Measurements from ENCODE around the gene LMX1A. TPM values are rescaled to one million over a fixed set of nuclear protein-coding genes. Genes with fewer than 3 reads are reported as not detected.

Gene LMX1A
- total RNA-seq, 1 donor from 2014 or later = 0.32 TPM

DNA sequence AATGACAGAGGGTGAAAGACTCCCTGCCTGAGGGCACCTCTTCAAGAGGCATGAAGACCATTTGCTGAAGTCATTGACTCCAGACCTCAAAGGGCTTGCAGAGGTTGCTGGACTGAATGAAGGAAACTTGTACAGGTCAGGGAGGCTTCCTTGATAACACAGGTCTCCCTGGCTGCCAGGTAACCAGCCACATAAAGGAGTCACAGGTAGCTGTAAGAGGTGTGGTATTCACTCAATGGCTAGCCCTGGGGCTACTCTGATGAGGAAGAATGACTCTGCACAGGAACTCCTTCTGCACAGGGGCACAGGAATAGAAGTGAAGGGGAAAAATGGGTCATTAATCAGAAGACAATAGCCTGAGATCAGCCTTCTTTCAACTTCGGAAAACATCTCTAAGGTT is 187.5 kb downstream of the LMX1A start:
- DNase-seq (ENCODE audit: low spot score) = no peak

DNA sequence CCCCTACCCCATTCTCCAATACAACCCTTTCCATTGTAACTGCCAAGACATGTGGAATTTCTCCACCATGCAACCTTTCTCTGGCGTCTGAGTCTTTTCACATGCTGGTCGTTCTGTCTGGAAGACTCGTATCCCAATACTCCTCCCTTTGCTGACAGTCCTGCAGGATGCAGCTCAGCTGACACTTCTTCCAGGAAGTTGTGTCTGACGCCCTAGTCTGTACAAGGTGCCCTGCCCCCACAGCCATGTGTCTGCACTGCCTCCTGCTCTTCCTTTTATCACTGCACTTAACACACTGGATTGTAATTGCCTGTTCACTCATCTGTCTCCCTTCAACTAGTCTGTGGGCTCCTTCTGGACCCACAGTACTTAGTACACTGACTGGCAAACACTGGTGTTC is 188.0 kb downstream of the LMX1A start:
- DNase-seq (ENCODE audit: low spot score) = no peak

DNA sequence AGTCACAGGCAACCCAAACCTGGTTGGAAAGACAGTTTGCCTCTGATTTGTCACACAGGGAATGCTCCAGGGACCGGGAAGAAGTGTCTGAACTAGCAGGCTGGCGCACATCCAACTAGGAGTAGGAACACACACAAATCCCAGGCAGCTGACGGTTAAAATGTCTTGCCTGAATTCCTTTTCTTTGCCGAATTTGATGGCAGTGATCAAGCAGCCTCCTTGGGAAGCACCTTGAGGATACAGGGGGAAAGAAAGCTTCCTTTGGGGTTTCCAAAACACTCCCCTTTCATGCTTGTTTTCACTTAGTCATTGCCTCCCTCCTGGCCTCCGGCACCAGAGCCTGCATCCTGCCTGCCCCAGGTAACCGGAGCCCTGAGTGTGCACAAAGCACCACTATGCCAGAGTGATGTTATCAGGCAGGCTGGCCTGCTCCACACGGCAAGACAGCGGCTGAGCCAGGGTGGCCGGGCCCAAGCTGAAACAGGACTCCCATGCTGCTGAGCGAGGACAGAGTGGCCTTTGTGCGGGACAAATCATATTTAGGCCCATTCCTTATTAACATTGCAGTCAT is 193.8 kb downstream of the LMX1A start:
- DNase-seq (ENCODE audit: low spot score) = no peak

DNA sequence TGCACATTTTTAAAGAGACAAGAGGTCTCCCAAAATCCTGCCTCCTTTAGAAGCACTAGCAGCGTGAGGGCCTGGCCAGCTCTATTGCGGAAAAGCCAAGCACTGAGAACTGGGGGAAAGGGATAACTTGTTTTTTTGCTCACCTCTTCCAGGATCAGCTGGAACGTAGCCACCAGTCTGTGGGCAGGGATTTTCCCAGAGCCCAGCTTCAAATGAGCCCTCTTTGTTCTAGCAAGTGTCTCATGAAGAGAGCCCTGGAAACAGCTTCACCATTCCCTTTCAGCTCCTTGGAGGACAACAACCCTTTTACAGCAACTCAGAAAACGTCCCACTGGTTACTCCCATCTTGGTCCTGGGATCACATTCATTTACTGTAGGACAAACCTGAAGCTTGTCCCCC is 195.4 kb downstream of the LMX1A start:
- DNase-seq (ENCODE audit: low spot score) = no peak

DNA sequence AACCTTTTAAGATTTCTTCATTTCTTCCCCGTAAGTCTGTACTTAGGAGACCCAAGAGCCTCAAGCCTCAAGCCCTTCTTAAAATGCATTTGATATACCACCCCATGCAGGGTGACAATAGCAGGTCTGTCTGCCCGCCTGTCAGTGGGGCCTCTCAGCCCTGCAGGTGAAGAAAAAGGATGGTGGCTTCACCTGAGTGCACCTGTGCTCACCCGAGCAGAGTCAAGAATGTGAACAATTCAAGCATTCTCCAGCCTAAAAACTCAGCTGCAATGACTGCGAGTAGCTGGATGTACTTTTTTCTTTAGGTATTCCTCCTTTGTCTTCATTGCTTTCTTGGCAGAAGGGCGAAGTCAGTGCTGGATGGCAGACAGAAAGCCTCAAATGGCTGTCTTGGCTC is 203.3 kb downstream of the LMX1A start:
- no peak for DNase-seq (ENCODE audit: low spot score)

GRCh38 chr1:165152727-165153126 is 203.8 kb downstream of the LMX1A start:
- no peak for DNase-seq (ENCODE audit: low spot score)

DNA sequence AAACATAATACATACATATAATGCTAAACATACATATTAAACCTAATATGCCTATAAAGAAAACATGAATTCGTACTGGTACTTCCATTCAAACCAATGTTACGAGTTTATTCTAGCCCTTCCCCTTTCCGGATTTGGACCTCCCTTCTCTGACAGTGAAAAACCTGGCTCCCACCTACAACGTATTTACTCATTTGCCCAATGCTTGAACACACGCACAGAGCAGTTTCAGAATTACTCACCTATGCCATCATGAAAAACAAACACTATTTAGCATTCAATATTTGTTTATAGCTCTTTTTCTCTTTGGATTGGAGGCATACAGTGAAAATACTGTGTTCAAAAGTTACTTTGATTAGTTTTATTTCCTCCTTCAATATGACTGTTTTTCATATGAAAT is 204.4 kb downstream of the LMX1A start:
- no peak for DNase-seq (ENCODE audit: low spot score)

Other genes with a start within 250 kb of the LMX1A start
- 1.4 TPM for gene RXRG, start 88.4 kb upstream of the LMX1A start, total RNA-seq
- not detected for gene LRRC52, start 187.3 kb upstream of the LMX1A start, total RNA-seq

Measured in mesenteric fat pad (tissue), 1 donor.